Erythroblast (primary cell): ENCODE data around the gene GPHN.

Experiments
- GATA1 ChIP-seq: IDR thresholded peaks from 2 replicates; pipeline ENCODE4 v1.6.1; 2011; ENCODE audit warnings: low read depth, mild to moderate bottlenecking, control low read depth, low read length, moderate library complexity
- POLR2A ChIP-seq: IDR thresholded peaks from 2 replicates; pipeline ENCODE4 v1.6.1; 2011; ENCODE audit warnings: mild to moderate bottlenecking, low read length

DNA sequence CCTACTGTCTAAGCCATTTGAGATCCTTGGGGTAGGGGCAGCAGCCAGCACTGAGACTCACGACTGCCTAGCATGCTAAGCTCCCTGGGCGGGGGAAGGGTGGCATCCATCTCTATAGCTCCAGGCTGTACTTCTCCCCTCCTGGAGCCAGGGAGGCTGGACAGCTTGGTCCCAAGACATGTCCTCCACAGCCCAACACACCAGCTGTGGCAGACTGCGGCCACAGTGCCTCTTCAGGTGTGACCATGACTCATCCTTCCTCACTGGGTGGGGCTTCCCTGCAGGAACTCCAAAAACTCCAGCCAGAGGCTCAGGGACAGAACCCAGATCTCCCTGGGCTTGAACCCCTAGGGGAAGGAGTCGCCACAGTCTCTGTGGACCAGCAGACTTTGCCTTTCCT is 193.9 kb downstream of the GPHN start:
- TF ChIP-seq POLR2A: no peak
- no peak for TF ChIP-seq GATA1
